GM21515 (cell line): ENCODE data around the gene STK38.
"Not testable (repeated sequence)": the region's sequence is repeated elsewhere in the genome, so short reads cannot be mapped to it uniquely, and the experiment has no call there.

Experiments
- ATAC-seq: cut with Tn5 transposase; IDR thresholded peaks from one replicate; pipeline ENCODE4 v1.9.1; 2021; ENCODE audit not compliant: unreplicated experiment

STK38 gene

GRCh38 chr6:36489426-36489825 is 57.9 kb downstream of the STK38 start:
- ATAC-seq, result no peak

DNA sequence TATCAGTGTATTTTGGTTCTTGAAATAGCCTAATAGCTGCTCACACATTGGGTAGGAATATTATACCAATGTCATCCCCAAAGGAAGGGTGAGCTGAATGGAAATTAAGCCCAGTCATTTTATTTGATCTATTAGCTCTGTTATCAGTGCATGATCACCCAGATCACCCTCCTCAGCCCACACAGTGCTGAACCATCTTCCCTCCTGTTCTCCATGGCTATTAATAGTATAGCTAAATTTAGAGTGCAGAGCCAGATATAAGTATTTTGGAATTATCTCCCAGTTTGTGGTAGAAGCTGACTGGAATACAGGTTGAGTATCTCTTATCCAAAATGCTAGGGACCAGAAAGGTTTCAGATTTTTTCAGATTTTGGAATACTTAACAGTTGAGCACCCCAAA is 59.1 kb downstream of the STK38 start:
- no peak for ATAC-seq

GRCh38 chr6:36487698-36488097 is 59.6 kb downstream of the STK38 start:
- ATAC-seq, result no peak

GRCh38 chr6:36484736-36485135 is 62.5 kb downstream of the STK38 start:
- ATAC-seq, result no peak

GRCh38 chr6:36483326-36483725 is 64.0 kb downstream of the STK38 start:
- not testable (repeated sequence) for ATAC-seq

DNA sequence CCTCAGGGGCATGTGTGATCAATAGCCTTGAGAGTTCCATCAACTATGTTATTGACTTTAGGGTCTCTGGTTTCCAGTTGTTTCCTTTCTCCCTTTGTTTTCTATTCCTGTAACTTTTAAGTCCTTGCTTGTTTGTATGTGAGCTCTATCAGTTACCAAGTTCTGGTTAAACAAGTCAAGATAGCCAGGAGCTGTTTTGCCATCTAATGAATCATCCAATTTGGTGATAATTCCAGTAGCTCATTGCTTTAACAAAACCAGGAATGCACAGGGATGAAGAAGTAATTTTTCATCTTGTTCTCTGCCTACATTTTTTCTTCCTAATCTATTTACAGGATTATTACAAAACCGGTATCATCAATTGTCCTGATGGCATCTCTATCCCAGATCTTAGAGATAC is 68.0 kb downstream of the STK38 start:
- no peak for ATAC-seq

GRCh38 chr6:36478051-36478526 is 69.2 kb downstream of the STK38 start:
- no peak for ATAC-seq

DNA sequence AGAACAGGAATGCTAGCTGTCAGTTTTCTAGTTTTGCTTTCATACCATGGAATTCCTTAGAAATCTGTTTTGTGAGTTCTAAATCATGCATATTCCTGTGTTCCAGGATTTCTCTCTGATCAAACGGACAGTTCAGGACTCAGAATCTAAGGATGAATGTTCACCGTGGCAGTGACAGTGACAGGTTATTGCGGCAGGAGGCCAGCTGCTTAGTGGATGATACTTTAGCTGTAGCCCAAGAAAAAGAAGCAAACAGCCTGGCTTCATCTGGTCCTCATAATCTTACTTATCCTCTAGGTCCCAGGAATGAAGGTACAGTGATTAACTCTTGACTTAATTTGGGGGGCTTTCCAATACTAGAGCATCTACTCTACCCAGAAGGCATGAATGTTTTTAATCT is 77.3 kb downstream of the STK38 start:
- no peak for ATAC-seq

DNA sequence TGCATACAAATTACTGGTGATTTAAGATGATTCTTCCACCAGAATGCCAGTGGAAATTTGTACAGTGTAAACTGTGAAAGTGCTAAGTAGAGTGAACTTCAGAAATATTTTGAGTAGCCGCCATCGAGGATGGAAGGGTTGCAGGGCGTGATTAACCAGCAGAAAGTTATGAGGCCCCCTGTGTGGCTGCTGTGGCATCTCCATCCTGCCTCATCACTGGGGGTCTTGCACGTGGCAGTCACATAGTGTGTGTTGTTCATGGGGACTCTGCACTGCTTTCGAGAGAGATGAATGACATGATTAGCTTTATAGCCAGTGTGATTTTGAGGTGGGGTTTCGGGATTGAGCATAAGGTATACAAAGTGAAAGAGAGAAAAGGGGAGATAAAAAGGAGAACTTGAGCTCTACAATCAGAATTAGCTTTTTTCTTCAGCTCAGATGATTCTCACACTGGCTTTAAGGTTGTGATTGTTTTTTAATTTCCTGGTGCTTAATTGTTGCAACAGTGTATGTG is 78.1 kb downstream of the STK38 start:
- no peak for ATAC-seq

GRCh38 chr6:36467625-36468024 is 79.7 kb downstream of the STK38 start:
- no peak for ATAC-seq

- ATAC-seq, result no peak
Observed at GRCh38 chr6:36464233-36464632, 83.0 kb downstream of the STK38 start.

- no peak for ATAC-seq
Observed at GRCh38 chr6:36463676-36464075, 83.6 kb downstream of the STK38 start.

GRCh38 chr6:36461646-36462045 is 85.6 kb downstream of the STK38 start:
- ATAC-seq, result no peak

DNA sequence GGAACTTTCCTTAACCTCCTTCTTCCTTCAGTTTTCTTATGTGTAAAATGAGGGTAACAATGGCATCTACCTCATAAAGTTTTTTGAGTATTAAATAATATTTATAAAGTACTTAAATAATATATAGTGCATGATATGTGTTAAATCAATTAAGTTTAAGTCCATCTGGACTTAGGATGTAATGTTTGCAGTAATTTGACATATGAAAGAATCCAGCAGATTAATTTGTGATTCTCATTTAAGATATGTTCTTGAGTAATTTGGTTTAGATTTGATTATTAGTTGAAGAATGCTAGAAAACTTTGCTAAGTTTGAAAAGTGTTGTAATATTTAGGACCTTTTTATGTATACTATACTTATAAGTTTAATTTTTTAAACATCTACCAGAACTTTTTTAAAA is 86.4 kb downstream of the STK38 start:
- ATAC-seq, result no peak

- ATAC-seq, result no peak
Observed at GRCh38 chr6:36459501-36459900, 87.8 kb downstream of the STK38 start.

GRCh38 chr6:36455486-36456027 is 91.7 kb downstream of the STK38 start:
- ATAC-seq, result no peak

DNA sequence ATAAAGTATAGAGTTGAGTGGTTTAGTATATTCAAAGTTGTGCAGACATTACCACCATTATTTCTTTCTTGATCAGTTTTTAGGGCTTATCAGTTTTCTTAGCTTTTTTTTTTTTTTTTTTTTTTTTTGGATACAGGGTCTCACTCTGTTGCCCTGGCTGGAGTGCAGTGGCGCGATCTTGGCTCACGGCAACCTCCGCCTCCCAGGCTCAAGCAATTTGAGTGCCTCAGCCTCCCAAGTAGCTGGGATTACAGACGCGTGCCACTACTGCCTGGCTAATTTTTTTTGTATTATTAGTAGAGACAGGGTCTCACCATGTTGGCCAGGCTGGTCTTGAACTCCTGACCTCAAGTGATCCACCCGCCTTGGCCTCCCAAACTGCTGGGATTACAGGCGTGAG is 94.4 kb downstream of the STK38 start:
- not testable (repeated sequence) for ATAC-seq

GRCh38 chr6:36449173-36449572 is 98.1 kb downstream of the STK38 start:
- ATAC-seq, result not testable (repeated sequence)

- ATAC-seq, result no peak
Observed at GRCh38 chr6:36445621-36446020, 101.7 kb downstream of the STK38 start.

- ATAC-seq, result no peak
Observed at GRCh38 chr6:36444470-36444869, 102.8 kb downstream of the STK38 start.
